ENCODE measurements around the gene BRD9.
"Not testable (repeated sequence)": the region's sequence is repeated elsewhere in the genome, so short reads cannot be mapped to it uniquely, and the experiment has no call there.

Gene BRD9

DNA sequence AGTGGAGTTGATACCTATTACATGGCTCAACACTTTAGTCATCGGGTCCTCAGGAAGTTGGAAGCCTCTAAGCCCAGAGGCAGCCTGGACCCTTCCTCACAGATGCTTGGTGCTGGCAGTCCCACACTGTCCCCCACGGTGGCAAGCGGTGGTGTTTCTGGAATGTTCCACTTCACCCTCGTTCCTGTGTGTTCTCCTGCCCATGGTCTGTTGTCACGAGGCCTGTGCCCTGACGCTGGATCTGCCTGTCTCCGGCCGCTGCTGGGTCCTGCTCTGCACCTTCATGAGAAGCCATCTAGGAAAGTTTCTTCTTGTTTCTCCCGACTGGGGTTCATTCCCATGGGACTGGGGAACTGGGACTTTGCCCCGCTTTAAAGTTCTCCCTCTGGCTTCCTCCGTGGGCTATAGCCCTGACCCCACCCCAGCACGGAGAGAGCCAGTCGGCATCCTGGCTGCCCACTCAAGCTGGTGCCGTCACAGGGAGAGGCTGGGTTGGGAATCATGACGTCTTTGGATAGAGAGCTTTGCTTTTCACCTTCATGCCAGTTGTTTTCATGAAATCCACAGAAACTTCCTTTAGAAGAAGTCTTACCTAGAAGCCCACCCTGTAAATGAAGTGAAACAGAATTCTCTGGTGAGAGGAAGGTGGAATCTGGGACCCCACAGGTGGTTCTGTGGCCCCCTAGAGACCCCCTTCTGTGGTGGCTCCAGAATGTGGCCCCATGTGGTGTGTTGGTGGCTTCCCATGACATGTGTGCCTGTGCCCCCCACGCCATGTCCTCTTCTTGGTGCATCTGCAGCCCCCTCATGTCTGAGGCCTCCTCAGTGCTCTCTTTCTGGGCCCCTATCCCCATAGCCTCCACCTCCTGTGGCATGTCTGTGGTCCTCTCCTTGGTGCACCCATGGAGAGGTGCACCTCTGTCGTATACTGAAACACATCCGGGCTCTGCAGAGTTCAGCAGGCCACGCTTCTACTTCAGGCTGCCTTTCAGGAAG is 43.8 kb upstream of the BRD9 start:
- Histone ChIP-seq H2AFZ (ENCODE audit: low read depth) (no peak overlapping the region), H3K4me2 (no peak overlapping the region), H3K27ac (no peak overlapping the region), H4K20me1 (ENCODE audit: insufficient read depth) (no peaks in the 10 kb centered on the region), H3K79me2 (ENCODE audit: insufficient read depth, low read depth) (no peaks in the 10 kb centered on the region), H3K4me1 (ENCODE audit: low read depth, poor library complexity, severe bottlenecking) (no peaks in the 10 kb centered on the region), H3K36me3 (ENCODE audit: insufficient read depth) (no peaks in the 10 kb centered on the region), H3K4me3 (IDR thresholded peaks at IDR 0.05; ENCODE audit: insufficient read depth, low read depth, low read length) (no peak overlapping the region), H3K27me3 (ENCODE audit: insufficient read depth, low read depth) (no peaks in the 10 kb centered on the region), H3K9ac (no peak overlapping the region)
- no peak for TF ChIP-seq CTCF (conservative IDR thresholded peaks at IDR 0.05; ENCODE audit: low read depth, low read length)

DNA sequence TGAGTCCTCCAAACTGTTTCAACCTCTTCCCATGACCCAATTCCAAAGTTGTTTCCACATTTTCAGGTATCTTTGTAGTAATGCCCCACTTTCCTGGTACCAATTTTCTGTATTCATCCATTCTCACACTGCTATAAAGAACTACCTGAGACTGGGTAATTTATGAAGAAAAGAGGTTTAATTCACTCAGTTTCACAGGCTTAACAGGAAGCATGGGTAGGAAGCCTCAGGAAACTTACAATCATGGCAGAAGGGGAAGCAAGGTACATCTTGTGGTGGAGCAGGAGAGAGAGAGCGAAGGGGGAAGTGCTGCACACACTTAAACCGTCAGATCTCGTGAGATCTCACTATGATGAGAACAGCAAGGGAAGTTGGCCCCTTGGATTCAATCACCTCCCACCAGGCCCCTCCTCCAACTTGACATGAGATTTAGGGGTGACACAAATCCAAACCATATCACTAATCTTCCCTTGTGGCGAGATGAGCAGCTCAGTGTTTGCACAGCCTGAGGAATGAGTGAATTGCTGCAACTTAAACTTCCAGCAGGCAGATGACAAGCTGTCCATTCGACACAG is 43.0 kb upstream of the BRD9 start:
- Histone ChIP-seq H3K27ac (no peak overlapping the region), H4K20me1 (ENCODE audit: insufficient read depth) (no peaks in the 10 kb centered on the region), H2AFZ (ENCODE audit: low read depth) (no peak overlapping the region), H3K9ac (no peak overlapping the region), H3K79me2 (ENCODE audit: insufficient read depth, low read depth) (no peaks in the 10 kb centered on the region), H3K4me1 (ENCODE audit: low read depth, poor library complexity, severe bottlenecking) (no peaks in the 10 kb centered on the region), H3K4me2 (no peak overlapping the region), H3K4me3 (IDR thresholded peaks at IDR 0.05; ENCODE audit: insufficient read depth, low read depth, low read length) (no peak overlapping the region), H3K36me3 (ENCODE audit: insufficient read depth) (no peaks in the 10 kb centered on the region), H3K27me3 (ENCODE audit: insufficient read depth, low read depth) (no peaks in the 10 kb centered on the region)
- TF ChIP-seq CTCF (conservative IDR thresholded peaks at IDR 0.05; ENCODE audit: low read depth, low read length): no peak

GRCh38 chr5:934381-934967 is 41.9 kb upstream of the BRD9 start:
- H3K36me3 ChIP-seq (ENCODE audit: insufficient read depth); H3K4me1 ChIP-seq (ENCODE audit: low read depth, poor library complexity, severe bottlenecking); H3K79me2 ChIP-seq (ENCODE audit: insufficient read depth, low read depth); H3K27ac ChIP-seq; H3K27me3 ChIP-seq (ENCODE audit: insufficient read depth, low read depth); H3K9ac ChIP-seq; H3K4me3 ChIP-seq (IDR thresholded peaks at IDR 0.05; ENCODE audit: insufficient read depth, low read depth, low read length); H3K4me2 ChIP-seq; H4K20me1 ChIP-seq (ENCODE audit: insufficient read depth); H2AFZ ChIP-seq (ENCODE audit: low read depth): not testable (repeated sequence)

GRCh38 chr5:933951-934350 is 41.4 kb upstream of the BRD9 start:
- not testable (repeated sequence) for H3K79me2 ChIP-seq (ENCODE audit: insufficient read depth, low read depth); H3K4me1 ChIP-seq (ENCODE audit: low read depth, poor library complexity, severe bottlenecking); H3K9ac ChIP-seq; H4K20me1 ChIP-seq (ENCODE audit: insufficient read depth); H3K27ac ChIP-seq; H3K27me3 ChIP-seq (ENCODE audit: insufficient read depth, low read depth); H3K4me3 ChIP-seq (IDR thresholded peaks at IDR 0.05; ENCODE audit: insufficient read depth, low read depth, low read length); H3K4me2 ChIP-seq; H3K36me3 ChIP-seq (ENCODE audit: insufficient read depth); H2AFZ ChIP-seq (ENCODE audit: low read depth)

DNA sequence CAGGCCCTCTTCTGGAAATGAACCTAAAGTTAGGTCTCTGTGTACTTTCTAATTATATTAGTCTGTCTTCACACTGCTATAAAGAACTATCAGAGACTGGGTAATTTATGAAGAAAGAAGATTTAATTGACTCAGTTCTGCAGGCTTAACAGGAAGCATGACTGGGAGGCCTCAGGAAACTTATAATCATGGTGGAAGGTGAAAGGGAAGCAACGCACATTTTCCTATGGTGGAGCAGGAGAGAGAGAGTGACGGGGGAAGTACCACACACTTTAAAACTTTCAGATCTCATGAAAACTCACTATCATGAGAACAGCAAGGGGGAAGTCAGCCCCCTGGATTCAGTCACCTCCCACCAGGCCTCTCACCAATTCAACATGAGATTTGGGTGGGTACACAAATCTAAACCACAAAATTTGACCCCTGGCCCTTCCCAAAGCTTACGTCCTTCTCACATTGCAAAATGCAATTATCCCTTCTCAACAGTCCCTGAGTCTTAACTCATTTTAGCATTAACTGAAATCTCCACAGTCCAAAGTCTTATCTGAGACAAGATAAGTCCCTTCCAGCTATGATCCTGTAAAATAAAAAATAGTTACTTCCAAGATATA is 40.8 kb upstream of the BRD9 start:
- no peak overlapping the region for H3K4me3 ChIP-seq (IDR thresholded peaks at IDR 0.05; ENCODE audit: insufficient read depth, low read depth, low read length)
- no peaks in the 10 kb centered on the region for H3K27me3 ChIP-seq (ENCODE audit: insufficient read depth, low read depth)
- no peak overlapping the region for H2AFZ ChIP-seq (ENCODE audit: low read depth)
- TF ChIP-seq CTCF (conservative IDR thresholded peaks at IDR 0.05; ENCODE audit: low read depth, low read length): no peak
- no peak overlapping the region for H3K4me2 ChIP-seq
- no peak overlapping the region for H3K9ac ChIP-seq
- no peak overlapping the region for H3K27ac ChIP-seq
- no peaks in the 10 kb centered on the region for H3K79me2 ChIP-seq (ENCODE audit: insufficient read depth, low read depth)
- no peaks in the 10 kb centered on the region for H3K36me3 ChIP-seq (ENCODE audit: insufficient read depth)
- no peaks in the 10 kb centered on the region for H3K4me1 ChIP-seq (ENCODE audit: low read depth, poor library complexity, severe bottlenecking)
- no peaks in the 10 kb centered on the region for H4K20me1 ChIP-seq (ENCODE audit: insufficient read depth)

Measured in KMS-11 (cell line).